Kidney epithelial cell (primary cell): Measurements from ENCODE around the gene IQCH. TPM values are rescaled to one million over a fixed set of nuclear protein-coding genes. Genes with fewer than 3 reads are reported as not detected.

ENCODE experiments used
- DNase-seq: peaks from one replicate; pipeline ENCODE4 v3.0.0-alpha.2; 2010; ENCODE audit warnings: low read depth
- H3K27me3 ChIP-seq: 2 replicates; pipeline ENCODE4 v1.6.0; 2011; ENCODE audit warnings: low read length; ENCODE audit not compliant: control insufficient read depth, insufficient read depth
- H3K36me3 ChIP-seq: 2 replicates; pipeline ENCODE4 v1.5.1; 2011; ENCODE audit warnings: low read length; ENCODE audit not compliant: control insufficient read depth, insufficient read depth
- H3K4me3 ChIP-seq: 2 replicates; pipeline ENCODE4 v1.5.1; 2011; ENCODE audit warnings: low read depth, mild to moderate bottlenecking, control low read depth, low read length
- total RNA-seq: library from RNA; depleted of rRNA; stranded (reverse); fragments of >200 nt; gene quantifications from 2 replicates; pipeline ENCODE4 v1.2.3, GENCODE V29; 2015
- TF ChIP-seq, protein P1 (sequence below): IDR thresholded peaks from 2 replicates; pipeline ENCODE4 v1.5.1; 2011; ENCODE audit warnings: mild to moderate bottlenecking, moderate library complexity, low read length, control low read depth, inconsistent platforms; ENCODE audit not compliant: insufficient read depth, poor library complexity, severe bottlenecking

The IQCH gene
- total RNA-seq, 1 donor from 2014 or later, result 6.3 TPM

DNA sequence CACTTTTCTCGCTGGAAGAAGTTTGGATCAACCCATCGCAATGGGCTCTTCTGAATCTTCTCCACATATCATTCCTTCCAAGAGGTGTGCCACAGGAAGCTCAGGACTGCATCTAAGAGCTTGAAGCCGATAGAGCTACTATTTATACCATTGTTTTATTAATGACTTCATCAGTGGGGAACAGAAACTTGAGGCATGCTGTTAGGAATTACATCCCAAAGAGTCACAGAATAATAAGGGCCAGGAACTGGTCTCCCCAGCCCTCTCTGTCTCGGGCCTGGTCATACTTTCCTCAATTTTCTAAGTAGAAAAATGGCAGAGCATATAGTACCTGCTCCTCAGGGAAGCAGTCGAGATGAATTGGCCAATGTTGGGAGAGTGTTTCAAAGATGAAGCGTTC, 249.5 kb downstream of the IQCH start:
- H3K27me3 ChIP-seq, result no peaks in the 10 kb centered on the region
- no peak overlapping the region for H3K4me3 ChIP-seq
- TF ChIP-seq, protein P1, sequence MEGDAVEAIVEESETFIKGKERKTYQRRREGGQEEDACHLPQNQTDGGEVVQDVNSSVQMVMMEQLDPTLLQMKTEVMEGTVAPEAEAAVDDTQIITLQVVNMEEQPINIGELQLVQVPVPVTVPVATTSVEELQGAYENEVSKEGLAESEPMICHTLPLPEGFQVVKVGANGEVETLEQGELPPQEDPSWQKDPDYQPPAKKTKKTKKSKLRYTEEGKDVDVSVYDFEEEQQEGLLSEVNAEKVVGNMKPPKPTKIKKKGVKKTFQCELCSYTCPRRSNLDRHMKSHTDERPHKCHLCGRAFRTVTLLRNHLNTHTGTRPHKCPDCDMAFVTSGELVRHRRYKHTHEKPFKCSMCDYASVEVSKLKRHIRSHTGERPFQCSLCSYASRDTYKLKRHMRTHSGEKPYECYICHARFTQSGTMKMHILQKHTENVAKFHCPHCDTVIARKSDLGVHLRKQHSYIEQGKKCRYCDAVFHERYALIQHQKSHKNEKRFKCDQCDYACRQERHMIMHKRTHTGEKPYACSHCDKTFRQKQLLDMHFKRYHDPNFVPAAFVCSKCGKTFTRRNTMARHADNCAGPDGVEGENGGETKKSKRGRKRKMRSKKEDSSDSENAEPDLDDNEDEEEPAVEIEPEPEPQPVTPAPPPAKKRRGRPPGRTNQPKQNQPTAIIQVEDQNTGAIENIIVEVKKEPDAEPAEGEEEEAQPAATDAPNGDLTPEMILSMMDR, result no peak
- no peaks in the 10 kb centered on the region for H3K36me3 ChIP-seq
- no peak for DNase-seq

DNA sequence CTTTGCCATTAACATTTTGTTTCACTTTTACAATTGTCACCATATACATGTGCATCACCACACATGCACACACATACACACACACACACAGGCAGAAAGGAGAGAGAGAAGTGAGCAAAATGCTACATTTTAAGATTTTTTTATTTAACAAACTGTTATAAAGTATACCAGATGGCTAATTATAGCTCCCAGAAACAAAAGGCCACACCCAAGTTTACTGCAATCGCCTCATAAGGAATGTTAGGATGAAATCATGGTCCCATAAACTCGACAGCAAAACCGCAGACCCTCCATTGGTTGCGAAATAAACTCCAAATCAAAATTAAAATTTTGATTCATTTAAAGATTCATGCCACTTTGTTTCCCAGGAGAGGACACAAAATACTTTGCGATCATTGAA, 250.2 kb downstream of the IQCH start:
- TF ChIP-seq, protein P1, result no peak
- no peak overlapping the region for H3K4me3 ChIP-seq
- no peaks in the 10 kb centered on the region for H3K27me3 ChIP-seq
- no peak for DNase-seq
- no peaks in the 10 kb centered on the region for H3K36me3 ChIP-seq

DNA sequence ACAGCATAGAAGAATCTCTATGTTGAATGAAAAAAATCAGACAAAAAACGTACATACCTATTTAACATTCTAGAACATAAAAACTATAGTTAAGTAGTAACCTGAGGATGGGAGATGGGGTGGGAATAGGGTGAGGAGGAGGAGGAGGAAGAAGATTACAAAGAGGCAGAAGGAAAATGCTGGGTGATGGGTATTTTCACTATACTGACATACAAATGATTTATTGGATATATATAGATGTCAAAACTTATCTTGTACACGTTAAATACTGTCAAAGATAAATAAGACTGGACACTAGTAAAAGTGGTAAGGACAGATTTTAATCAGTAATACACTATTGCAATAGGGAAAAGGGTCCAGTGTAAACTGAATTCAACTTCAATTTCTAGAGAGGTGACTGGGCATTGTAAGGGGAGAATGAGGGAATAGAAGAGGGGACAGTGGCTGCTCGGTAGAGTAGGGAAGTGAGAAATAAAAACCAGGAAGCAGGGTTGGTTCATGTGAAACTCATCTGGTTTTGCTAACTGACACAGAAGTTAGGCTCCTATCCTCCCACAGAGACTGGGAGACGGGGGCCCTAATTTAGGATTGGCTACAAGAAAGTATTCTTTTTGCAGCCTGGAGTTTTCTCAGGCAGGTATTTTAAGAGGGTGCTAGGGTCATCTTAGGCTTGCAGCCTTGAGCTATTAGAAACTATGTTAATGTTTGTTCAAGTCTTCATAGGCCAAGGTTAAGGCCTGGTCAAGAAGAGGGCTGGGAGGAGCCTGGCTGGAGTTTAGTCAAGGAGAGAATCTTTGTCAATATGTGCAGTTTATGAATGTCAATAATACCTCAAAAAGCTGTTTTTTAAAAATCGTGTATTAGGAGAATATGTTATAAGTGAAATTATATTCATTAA, 251.3 kb downstream of the IQCH start:
- H3K36me3 ChIP-seq, result no peaks in the 10 kb centered on the region
- no peak overlapping the region for H3K4me3 ChIP-seq
- TF ChIP-seq, protein P1, result no peak
- DNase-seq, result no peak
- H3K27me3 ChIP-seq, result no peaks in the 10 kb centered on the region

DNA sequence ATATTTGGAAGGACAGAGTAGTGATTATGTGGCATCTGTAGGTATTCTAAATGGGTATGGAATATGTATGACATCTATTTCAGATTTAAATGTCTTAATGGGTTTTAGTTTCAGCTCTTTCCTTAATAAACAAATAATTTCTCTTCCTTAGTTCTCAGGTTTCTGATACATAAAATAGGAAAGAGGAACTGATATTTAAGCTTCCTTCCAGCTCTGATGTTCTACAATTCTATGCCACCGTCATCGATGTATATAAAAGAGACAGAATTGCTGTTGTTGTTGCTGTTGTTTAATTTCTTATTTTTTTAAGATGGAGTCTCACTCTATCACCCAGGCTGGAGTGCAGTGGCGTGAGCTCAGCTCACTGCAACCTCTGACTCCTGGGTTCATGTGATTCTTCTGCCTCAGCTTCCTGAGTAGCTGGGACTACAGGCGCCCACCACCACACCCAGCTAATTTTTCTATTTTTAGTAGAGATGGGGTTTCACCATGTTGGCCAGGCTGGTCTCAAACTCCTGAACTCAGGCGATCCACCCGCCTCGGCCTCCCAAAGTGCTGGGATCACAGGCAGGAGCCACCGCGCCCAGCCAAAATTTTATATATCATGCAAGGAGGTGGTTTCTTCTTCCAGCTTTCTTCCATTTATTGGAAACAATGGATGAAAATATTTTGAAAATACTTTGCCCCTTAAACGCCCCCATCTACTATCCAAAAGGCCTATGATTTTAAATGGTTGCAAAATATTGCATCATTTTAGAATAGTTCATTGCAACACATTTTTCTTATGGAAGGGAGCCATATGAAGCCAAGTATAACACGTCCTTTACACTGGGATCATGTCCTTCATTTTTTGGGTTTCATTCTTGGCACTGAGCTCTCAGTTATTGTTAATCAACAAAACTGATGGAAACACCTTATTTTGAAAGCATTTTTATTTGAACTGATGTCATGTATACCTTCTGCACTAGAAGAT, 252.5 kb downstream of the IQCH start:
- TF ChIP-seq, protein P1, result no peak
- no peaks in the 10 kb centered on the region for H3K27me3 ChIP-seq
- DNase-seq, result no peak
- H3K4me3 ChIP-seq, result no peak overlapping the region
- H3K36me3 ChIP-seq, result no peaks in the 10 kb centered on the region

DNA sequence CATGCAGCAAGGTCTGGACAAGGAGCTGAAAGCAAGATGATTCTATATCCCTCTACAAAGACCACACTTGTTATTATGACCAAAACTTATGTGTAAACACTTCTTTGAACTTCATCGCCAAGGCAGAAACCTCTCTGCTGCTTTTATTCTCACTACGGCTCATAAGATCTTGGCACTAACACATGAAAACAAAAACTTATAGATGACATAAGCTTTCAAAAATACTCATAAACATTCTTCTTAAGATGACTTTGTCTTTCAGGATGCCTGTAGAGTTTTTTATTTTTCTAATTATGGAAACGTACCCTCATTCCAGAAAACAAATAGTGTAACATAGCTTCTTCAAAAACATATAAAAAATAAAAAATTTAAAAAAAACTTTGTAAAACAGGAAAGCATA, 253.8 kb downstream of the IQCH start:
- TF ChIP-seq, protein P1, result no peak
- DNase-seq, result no peak
- Histone ChIP-seq H3K4me3 (no peak overlapping the region), H3K36me3 (no peaks in the 10 kb centered on the region), H3K27me3 (no peaks in the 10 kb centered on the region)
